Inflammatory macrophage (primary cell): ENCODE measurements around the gene ZNF763.
A peak's percentile ranks its signal among the peaks of the same experiment; 100 is the strongest.
"Not testable (repeated sequence)": the region's sequence is repeated elsewhere in the genome, so short reads cannot be mapped to it uniquely, and the experiment has no call there.

Source experiments
- DNase-seq, 2 donors: peaks; one replicate each; pipeline ENCODE4 v3.0.0-alpha.2; 2020 to 2022
- total RNA-seq, 18 experiments: gene quantifications; one replicate each; lab custom pipeline; 2026; ENCODE audit warnings: mixed read lengths in 6 of 18, inconsistent platforms in 2 of 18; lab: John Stamatoyannopoulos, UW

Gene ZNF763
- 0.17 to 2.2 (median 0.84) reads per million in 18 experiments for total RNA-seq

DNA sequence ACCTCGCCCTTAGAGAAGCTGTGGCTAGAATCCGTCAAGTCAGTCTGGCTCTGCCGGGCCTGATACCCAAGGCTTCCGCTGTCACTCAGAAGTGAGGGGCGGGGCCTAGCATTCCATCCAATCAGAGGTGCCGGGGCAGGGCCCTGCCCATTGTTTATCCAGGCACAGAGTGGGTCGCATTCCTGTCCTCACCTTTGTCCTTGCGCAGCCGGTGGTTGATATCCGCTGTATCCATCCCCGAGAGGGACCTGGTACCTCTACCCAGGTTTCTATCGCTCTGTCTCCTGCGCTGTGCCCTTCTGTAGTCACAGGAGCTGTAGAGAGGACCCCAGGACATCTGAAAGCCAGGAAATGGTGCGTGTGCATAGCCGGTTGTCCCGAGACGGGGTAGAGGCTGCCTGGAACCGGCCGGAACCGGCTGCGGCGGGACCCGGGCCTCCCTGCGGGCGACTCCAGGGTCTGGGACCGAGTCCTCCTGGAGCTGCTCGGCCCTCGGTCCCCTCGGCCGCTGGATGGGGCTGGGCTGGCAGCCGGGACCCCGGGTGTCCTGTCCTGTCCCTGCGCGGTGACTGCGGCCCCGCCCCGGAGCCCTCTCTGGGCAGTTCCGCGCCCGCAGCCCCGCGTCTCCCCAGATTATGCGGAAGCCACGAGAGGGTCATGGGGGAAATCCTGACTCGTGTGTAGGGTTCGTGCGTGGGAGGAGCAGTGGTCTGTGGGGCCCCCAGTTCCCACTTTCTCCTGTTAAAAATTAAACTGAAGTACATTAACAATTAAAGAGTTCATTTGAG is at the start of gene ZNF763:
TSS of gene ZNF763 (plus strand) at position 183 of the 788 bp plus-strand sequence. CDS start at position 352, 169 bp downstream.
- peak; percentile 94 to 95 for DNase-seq

DNA sequence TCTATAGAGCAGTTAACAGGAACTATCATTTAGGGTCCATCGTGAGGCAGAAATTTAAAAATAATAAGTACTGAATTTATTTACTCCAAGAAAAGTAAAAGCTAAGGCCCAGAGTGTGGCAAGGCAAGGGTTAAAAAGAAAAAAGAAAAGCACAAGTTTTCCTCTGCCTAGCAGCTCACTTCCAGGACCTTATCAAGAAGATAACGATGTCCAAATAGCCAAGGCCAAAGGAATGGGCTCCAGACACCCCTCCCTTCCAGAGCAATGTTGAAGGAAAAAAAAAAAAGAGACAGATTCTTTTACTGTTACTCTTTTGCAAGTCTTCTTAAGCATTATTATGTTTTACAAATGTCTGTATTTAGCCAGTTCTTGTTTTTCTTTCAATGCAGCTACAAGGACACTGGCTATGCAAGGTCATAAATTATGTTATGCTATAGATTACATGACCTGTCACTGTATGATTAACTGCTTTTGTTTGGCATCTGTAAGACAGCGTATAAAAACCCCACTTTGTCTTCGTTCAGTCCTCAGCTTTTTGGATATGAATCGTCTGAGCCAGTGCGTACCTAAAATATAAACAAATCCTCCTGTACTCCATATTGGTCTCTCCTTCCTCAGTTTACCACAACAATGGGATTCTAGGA is 42.9 kb upstream of the ZNF763 start:
- no peak for DNase-seq

DNA sequence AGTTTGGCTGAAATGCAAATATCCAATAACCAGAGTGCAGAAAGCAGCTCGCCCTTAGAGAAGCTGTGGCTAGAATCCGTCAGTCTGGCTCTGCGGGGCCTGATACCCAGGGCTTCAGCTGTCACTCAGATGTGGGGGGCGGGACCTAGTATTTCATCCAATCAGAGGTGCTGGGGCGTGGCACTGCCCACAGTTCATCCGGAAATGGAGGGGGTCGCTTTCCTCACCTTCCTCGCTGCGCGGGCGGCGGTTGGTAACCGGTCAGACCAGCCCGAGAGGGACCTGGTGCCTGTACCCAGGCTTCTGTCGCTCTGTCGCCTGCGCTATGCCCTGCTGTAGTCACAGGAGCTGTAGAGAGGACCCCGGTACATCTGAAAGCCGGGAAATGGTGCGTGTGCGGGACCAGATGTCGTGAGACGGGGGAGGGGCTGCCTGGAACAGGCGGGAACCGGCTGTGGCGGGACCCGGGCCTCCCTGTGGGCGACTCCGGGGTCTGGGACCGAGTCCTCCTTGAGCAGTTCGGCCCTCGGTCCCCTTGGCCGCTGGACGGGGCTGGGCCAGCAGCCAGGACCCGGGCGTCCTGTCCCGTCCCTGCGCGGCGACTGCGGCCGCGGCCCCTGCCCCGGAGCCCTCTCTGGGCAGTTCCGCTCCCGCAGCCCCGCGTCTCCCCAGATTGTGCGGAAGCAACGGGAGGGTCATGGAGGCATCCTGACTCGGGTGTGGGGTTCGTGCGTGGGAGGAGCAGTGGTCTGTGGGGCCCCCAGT is 39.8 kb upstream of the ZNF763 start, which contains the start of gene ZNF700:
TSS of gene ZNF700 (plus strand) at position 222 of the 765 bp plus-strand sequence. CDS start at position 326, 104 bp downstream.
- DNase-seq: peak; percentile 93

DNA sequence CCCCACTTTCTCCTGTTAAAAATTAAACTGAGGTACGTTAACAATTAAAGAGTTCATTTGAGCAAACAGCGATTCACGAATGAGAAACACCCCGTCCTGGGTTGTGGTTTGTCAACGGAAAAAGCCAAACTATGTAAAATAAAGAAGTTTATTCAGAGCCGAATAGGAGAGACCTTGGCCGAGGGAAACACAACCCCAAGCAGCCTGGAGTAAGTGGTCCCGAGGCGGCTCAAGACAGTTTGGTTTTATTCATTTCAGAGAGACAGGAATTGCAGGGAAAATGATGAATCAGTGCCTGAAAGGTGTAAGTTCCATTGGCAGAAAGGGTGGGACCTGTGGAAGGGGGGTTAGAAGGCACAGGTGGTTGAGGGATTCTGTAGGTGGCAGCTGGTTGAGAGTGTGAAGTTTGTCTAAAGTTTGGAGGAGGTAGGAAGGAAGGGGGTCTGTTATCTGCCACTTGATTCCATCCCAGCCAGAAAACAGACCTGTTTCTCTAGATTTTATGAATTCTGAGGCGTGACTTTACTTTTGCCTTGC is 39.1 kb upstream of the ZNF763 start:
- not testable (repeated sequence) for DNase-seq

DNA sequence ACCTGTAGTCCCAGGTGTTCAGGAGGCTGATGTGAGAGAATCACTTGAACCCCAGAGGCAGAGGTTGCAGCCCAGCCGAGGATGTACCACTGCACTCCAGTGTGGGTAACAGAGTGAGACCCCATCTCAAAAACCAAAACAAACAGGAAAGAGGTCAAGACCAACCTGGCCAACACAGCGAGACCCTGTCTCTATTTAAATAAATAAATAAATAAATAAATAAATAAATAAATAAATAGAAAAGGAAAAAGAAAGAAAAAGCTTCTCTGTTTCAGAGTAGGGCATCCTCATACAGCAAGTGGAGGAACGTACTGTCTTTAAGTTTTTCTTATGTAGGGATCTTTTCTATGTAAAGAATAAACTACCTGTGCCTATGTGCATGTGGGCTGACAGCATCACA is 37.6 kb upstream of the ZNF763 start:
- DNase-seq: no peak

DNA sequence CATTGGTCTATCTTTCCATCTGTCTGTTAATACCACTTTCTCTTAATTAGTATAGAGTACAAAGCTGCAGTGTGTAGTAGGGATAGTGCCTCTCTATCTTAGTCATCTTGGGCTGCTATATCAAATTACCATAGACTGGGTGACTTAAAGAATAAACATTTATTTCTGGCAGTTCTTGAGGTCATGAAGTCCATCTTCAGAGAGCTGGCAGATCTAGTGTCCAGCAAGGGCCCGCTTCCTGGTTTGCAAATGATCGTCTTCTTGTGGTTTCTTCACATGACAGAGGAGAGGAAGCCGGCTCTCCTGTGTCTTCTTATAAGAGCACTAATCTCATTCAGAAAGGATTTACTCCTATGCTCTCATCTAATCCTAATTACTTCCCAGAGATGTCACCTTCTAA is 33.8 kb upstream of the ZNF763 start:
- peak; percentile 19 to 47 for DNase-seq

DNA sequence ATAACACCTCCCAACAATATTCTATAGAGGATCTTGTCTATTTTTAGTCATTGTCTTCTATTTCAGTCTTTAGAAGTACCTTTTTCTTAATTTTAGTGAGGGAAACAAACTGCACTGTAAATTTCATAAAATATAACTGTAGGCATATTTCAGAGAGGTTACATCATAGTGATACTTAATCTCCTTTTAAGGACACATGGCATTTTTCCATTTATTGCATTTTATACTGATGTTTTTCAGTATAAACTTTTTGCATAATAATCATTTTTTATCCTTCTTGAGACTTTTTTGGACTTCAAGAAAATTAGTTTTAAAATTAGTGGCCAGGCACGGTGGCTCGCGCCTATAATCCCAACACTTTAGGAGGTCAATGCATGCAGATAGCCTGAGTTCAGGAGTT is 33.3 kb upstream of the ZNF763 start:
- no peak for DNase-seq

DNA sequence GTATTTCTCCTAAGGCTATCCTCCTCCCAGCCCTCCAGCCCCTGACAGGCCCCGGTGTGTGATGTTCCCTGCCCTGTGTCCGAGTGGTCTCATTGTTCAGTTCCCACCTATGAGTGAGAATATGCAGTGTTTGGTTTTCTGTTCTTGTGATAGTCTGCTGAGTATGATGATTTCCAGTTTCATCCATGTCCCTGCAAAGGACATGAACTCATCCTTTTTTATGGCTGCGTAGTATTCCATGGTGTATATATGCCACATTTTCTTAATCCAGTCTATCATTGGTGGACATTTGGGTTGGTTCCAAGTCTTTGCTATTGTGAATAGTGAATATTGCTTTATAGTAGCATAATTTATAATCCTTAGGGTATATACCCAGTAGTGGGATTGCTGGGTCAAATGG is 29.0 kb upstream of the ZNF763 start:
- DNase-seq: not testable (repeated sequence)

DNA sequence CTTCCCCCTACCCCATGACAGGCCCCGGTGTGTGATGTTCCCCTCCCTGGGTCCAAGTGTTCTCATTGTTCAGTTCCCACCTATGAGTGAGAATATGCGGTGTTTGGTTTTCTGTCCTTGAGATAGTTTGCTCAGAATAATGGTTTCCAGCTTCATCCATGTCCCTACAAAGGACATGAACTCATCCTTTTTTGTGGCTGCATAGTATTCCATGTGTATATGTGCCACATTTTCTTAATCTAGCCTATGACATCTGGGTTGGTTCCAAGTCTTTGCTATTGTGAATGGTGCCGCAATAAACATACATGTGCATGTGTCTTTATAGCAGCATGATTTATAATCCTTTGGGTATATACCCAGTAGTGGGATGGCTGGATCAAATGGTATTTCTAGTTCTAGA is 26.5 kb upstream of the ZNF763 start:
- not testable (repeated sequence) for DNase-seq

DNA sequence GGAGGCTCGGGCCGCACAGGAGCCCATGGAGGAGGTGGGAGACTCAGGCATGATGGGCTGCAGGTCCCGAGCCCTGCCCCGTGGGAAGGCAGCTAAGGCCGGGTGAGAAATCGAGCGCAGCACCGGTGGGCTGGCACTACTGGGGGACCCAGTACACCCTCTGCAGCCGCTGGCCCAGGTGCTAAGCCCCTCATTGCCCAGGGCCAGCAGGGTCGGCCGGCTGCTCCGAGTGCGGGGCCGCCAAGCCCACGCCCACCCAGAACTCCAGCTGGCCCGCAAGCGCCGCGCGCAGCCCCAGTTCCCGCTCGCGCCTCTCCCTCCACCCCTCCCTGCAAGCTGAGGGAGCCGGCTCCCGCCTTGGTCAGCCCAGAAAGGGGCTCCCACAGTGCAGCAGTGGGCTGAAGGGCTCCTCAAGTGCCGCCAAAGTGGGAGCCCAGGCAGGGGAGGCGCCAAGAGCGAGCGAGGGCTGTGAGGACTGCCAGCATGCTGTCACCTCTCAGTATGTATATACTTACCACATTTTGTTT is 23.4 kb upstream of the ZNF763 start:
- not testable (repeated sequence) for DNase-seq

DNA sequence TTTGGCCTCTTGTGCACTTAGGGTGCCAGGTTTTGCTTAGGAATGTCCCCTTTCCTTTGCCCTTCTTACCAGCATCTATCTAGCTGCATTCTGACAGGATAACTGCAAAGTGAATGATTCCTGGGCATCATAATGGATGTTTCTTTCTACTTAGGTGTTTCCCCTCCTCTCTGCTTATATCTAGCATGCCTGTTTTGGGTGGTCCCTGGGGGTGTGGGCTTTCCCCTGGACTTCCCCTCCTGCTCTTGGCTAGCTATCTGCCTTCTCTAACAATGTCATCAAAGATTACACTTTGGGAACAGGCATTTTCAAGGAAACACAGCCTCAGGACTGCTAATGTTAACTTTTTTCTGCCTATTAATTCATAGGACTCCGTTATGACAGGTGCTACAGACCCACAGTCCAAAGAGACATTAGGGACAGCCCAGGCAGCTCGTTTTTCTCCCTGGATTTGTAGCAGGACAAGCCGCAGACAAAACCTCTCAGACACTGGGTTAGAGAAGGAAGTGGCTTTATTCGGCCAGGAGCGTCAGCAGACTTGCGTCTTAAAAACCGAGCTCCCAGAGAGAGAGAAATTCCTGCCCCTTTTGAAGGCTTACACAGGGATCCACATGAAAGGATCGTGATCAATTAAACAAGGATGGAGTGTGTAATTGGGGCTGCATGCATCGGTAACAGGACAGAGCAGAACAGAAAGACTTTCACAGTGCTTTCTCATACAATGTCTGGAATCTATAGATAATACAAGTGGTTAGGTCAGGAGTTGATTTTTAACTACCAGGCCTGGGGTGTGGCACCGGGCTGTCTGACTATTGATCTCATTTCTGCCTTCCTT is 22.6 kb upstream of the ZNF763 start:
- DNase-seq: no peak

DNA sequence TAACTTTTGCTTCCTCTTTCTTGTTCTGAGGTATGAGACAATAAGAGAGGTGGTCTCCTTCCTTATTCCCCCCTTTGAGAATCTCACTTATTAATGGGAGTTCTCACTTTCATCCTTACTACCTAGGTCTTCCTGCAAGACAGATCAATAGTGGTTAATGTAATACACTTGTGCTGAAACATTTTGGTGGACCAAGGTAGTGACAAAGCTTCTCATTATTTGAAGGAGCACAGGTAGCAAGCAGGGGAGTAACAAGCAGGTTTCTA is 22.1 kb upstream of the ZNF763 start:
- DNase-seq: peak in 1 of 2 donors; percentile 15

DNA sequence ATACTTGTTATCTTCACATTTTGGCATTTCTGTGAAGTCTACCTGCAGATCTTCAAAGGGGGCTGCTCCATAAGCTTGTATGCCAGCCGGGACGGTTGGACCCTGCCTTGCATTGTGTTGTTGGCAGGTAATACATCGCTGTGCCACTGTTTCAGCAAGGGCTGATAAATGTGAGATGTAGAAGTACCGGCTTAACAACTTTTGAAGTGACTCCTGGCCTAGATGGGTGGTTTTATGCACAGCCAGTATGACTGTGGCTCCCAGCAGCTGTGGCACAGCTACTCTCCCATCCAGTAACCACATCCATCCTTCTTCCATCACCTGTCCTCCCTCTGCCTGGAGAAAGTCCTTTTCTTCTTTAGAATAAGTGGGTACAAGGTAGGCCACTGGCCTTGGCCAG is 20.2 kb upstream of the ZNF763 start:
- DNase-seq: no peak

DNA sequence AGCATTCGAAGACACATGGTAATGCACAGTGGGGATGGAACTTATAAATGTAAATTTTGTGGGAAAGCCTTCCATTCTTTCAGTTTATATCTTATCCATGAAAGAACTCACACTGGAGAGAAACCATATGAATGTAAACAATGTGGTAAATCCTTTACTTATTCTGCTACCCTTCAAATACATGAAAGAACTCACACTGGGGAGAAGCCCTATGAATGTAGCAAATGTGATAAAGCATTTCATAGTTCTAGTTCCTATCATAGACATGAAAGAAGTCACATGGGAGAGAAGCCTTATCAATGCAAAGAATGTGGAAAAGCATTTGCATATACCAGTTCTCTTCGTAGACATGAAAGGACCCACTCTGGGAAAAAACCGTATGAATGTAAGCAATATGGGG is 16.2 kb upstream of the ZNF763 start:
- no peak for DNase-seq

DNA sequence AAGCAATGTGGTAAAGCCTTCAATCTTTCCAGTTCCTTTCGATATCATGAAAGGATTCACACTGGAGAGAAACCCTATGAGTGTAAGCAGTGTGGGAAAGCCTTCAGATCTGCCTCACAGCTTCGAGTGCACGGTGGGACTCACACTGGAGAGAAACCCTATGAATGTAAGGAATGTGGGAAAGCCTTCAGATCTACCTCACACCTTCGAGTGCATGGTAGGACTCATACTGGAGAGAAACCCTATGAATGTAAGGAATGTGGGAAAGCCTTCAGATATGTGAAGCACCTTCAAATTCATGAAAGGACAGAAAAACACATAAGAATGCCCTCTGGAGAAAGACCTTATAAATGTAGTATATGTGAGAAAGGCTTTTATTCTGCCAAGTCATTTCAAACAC is 15.6 kb upstream of the ZNF763 start:
- DNase-seq: no peak

DNA sequence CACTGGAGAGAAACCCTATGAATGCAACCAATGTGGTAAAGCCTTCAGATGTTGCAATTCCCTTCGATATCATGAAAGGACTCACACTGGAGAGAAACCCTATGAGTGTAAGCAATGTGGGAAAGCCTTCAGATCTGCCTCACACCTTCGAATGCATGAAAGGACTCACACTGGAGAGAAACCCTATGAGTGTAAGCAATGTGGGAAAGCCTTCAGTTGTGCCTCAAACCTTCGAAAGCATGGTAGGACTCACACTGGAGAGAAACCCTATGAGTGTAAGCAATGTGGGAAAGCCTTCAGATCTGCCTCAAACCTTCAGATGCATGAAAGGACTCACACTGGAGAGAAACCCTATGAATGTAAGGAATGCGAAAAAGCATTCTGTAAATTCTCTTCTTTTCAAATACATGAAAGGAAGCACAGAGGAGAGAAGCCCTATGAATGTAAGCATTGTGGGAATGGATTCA is 15.2 kb upstream of the ZNF763 start:
- DNase-seq: not testable (repeated sequence)

DNA sequence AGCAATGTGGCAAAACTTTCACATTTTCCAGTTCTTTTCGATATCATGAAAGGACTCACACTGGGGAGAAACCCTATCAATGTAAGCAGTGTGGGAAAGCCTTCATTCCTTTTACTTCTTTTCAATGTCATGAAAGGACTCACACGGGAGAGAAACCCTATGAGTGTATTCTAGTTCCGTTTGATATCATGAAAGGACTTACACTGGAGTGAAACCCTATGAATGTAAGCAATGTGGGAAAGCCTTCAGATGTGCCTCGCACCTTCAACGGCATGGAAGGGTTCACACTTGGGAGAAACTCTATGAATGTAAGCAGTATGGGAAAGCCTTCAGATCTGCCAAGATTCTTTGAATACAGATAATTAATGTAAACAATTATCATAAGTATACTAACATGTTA is 14.5 kb upstream of the ZNF763 start:
- no peak for DNase-seq

DNA sequence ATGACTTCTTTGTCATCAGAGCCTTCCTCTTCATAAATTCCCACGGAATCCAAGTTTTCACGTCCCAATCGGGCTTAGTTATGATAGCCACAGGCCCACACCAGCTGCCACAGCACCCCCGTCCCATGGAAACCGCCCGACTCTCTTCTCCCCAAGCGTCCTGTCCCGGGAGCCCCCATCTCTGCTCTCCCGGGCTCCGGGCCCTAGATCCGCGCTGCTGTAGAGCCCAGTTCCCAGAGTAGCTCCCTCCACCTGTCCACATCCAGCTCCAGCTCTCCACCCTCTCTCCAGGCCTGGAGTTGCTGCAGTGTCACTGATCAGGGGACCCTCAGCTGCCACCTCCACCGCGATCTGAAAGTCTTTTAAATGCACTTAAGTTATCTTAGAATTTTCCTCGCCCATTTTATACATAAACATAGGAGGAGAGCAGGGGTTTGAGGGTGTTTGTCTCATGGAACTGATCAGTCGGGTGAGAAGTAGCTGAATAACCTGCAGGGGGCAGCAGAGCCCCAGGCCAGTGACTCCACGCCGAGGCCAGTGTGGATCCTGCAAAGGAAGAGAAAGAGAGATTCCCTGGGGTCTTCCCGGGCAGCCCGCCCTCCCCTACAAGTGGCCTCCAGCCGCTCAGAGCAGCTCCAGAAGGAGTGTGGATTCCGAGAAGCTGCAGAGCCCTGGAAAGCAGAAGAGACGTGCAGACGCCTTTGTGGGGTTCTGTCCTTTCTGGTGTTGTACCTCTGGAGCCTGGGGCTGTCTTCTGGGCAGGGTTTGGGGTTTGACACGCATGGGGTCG is 1.1 kb upstream of the ZNF763 start:
- DNase-seq: peak; percentile 70 to 78

DNA sequence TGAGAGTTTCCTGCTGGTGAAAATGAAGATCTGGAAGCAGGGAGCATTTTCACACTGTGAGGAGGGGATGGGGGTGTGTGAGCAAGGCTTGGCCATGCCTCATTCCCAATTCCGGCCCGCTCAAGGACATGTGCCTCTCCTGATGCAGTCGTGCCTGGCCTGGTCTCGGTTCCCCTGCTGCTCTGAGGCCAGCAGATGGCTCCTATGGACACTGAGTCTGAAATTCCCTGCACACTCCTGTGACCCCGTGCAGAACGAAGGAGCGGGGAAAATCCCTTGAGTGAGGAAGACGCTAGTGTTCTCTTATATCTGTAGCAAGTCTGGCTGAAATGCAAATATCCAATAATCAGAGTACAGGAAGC is 363 bp upstream of the ZNF763 start:
- no peak for DNase-seq

DNA sequence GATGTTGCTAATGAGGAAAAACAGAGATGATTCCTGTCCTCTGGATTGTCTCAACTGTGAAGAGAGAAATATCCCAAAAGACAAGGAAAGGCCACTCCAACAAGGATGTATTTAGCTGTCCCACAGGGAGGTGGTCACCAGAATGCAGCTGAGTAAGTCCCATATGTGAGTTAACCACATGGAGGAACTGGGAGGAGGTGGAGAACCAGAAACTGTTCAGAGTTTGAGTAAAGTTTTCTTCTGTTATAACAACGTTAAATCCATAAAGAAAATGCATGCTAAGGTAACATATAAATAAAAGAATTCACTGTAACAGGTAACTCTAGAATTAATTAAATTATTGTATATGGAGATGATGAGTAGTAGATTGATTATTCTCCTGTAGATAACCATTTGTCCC is 5.3 kb downstream of the ZNF763 start:
- DNase-seq: peak in 1 of 2 donors; percentile 23

DNA sequence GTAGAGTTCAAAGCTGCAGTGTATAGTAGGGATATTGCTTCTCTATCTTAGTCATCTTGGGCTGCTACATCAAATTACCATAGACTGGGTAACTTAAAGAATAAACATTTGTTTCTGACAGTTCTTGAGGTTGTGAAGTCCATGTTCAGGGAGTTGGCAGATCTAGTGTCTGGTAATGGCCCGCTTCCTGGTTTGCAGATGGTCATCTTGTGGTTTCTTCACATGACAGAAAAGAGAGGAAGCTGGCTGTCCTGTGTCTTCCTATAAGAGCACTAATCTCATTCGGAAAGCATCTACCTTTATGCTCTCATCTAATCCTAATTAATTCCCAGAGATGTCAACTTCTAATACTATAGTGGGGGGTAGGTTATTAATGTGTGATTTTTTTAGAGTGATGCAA is 6.2 kb downstream of the ZNF763 start:
- peak; percentile 74 to 75 for DNase-seq
